ENCODE results near the gene CDC23.

Gene CDC23

DNA sequence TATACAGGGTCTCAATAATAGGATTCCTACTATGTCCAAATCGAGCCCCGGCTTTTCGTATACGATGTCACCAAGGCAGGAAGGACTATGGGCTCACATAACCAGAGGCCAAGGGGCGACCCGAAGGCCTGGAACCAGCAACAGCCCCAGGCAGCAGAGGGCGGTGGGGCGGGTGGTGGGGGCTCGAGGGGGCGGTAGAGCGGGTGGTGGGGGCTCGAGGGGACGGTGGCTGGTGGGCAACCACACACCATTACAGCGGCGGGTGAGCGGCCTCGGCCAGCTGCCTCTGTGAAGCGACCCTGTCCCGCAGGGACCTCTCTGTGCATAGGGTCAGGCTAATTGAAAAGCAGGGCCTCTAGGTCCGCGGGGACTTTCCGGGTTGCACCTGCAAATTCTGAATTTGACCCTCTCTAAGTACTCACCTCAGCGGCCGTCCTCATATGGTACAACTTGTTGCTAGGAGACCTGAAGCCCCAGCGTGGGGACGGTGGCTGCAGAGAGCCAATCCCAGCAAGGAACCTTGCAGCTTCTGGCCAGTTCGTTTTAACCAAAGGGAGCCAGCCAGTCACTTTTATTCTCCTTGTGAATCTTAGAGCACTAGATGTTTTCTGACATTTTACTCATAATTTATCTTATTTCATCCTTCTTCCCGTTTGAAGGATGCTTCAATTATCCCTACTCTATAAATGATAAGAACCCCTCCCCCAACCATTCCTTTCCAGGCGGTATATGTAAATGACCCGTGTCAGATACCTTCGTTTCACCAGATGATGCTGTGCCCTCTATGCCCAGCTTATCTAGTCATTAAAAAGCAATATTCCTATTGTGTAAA is 74.0 kb downstream of the CDC23 start, which contains the start of gene NME5:
TSS of gene NME5 (minus strand) at position 480 of the 832 bp plus-strand sequence. CDS start 648 bp downstream, outside the sequence.
- Histone ChIP-seq H3K9me3 (replicated peaks; ENCODE audit: low read length) (no peaks in the 10 kb centered on the region), H3K36me3 (ENCODE audit: insufficient read depth, low read length) (no peaks in the 10 kb centered on the region), H3K27me3 (ENCODE audit: control insufficient read depth, insufficient read depth, low read length) (peaks cover 4% of the 10 kb centered on the region), H3K9ac (ENCODE audit: low read depth, low read length) (no peak within 1 kb of the TSS), H3K4me3 (ENCODE audit: low read length) (peak within 1 kb of the TSS; percentile 62), H3K4me2 (ENCODE audit: low read length) (peak within 1 kb of the TSS; percentile 70), H3K4me1 (ENCODE audit: control insufficient read depth, insufficient read depth, low read length) (no peaks in the 10 kb centered on the region)

Measured in skeletal muscle satellite cell (primary cell).